SK-N-SH treated with all-trans-retinoic acid at 6 μM for 48 hours (cell line): ENCODE measurements around the gene FEV.

Experiments
- ATAC-seq: fragments of 200-7000 bp; cut with Tn5 transposase; 3 replicates; pipeline ENCODE4 v1.9.1; 2020; ENCODE audit warnings: mild to moderate bottlenecking, moderate library complexity
- ARNTL ChIP-seq: fragments of 450-650 bp; formaldehyde crosslinking; IDR thresholded peaks from 2 replicates; pipeline ENCODE4 v1.5.0; 2020; ENCODE audit warnings: low read depth, mild to moderate bottlenecking, moderate library complexity, borderline replicate concordance
- BACH2 ChIP-seq: fragments of 250-450 bp; sonication (Bioruptor Pico); IDR thresholded peaks from 2 replicates; pipeline ENCODE4 v1.9.0; 2021; ENCODE audit warnings: mild to moderate bottlenecking, borderline replicate concordance
- CSDC2 ChIP-seq: fragments of 250-450 bp; sonication (Bioruptor Pico); IDR thresholded peaks from 2 replicates; pipeline ENCODE4 v1.5.0; 2020; ENCODE audit warnings: mild to moderate bottlenecking, moderate library complexity
- CSRNP3 ChIP-seq: fragments of 250-450 bp; sonication (Bioruptor Pico); IDR thresholded peaks from 2 replicates; pipeline ENCODE4 v1.5.1; 2021; ENCODE audit warnings: mild to moderate bottlenecking, moderate library complexity
- ESRRG ChIP-seq: fragments of 250-450 bp; sonication (Bioruptor Pico); IDR thresholded peaks from 2 replicates; pipeline ENCODE4 v1.6.1; 2021; ENCODE audit warnings: mild to moderate bottlenecking
- ISL1 ChIP-seq: fragments of 250-450 bp; sonication (Bioruptor Pico); IDR thresholded peaks from 2 replicates; pipeline ENCODE4 v2.1.2; 2022; ENCODE audit warnings: mild to moderate bottlenecking, moderate library complexity
- OSR1 ChIP-seq: fragments of 250-450 bp; sonication (Bioruptor Pico); IDR thresholded peaks from 2 replicates; pipeline ENCODE4 v1.8.0; 2022; ENCODE audit warnings: moderate library complexity, mild to moderate bottlenecking, inconsistent platforms
- POU6F1 ChIP-seq: fragments of 250-450 bp; sonication (Bioruptor Pico); IDR thresholded peaks from 2 replicates; pipeline ENCODE4 v1.8.0; 2021; ENCODE audit warnings: low read depth, mild to moderate bottlenecking, moderate library complexity, borderline replicate concordance
- PPARA ChIP-seq: fragments of 250-450 bp; sonication (Bioruptor Pico); IDR thresholded peaks from 2 replicates; pipeline ENCODE4 v1.5.0; 2020; ENCODE audit warnings: mild to moderate bottlenecking, borderline replicate concordance
- RARB ChIP-seq: fragments of 250-450 bp; sonication (Bioruptor Pico); IDR thresholded peaks from 2 replicates; pipeline ENCODE4 v1.8.0; 2021; ENCODE audit warnings: mild to moderate bottlenecking, moderate library complexity
- SNAI2 ChIP-seq: fragments of 250-450 bp; sonication (Bioruptor Pico); IDR thresholded peaks from 2 replicates; pipeline ENCODE4 v1.5.0; 2020; ENCODE audit warnings: mild to moderate bottlenecking, moderate library complexity
- TCF4 ChIP-seq: fragments of 250-450 bp; sonication (Bioruptor Pico); IDR thresholded peaks from 2 replicates; pipeline ENCODE4 v1.8.0; 2021; ENCODE audit warnings: mild to moderate bottlenecking, moderate library complexity, borderline replicate concordance
- TOX ChIP-seq: fragments of 250-450 bp; sonication (Bioruptor Pico); IDR thresholded peaks from 2 replicates; pipeline ENCODE4 v1.8.0; 2021; ENCODE audit warnings: mild to moderate bottlenecking, moderate library complexity, borderline replicate concordance
- ZC3H10 ChIP-seq: fragments of 250-450 bp; sonication (Bioruptor Pico); IDR thresholded peaks from 2 replicates; pipeline ENCODE4 v1.5.1; 2021; ENCODE audit warnings: mild to moderate bottlenecking, moderate library complexity
- ZFP3 ChIP-seq: fragments of 250-450 bp; sonication (Bioruptor Pico); IDR thresholded peaks from 2 replicates; pipeline ENCODE4 v1.5.0; 2020; ENCODE audit warnings: mild to moderate bottlenecking, moderate library complexity
- ZFP30 ChIP-seq: fragments of 450-650 bp; formaldehyde crosslinking; IDR thresholded peaks from 2 replicates; pipeline ENCODE4 v1.5.0; 2022; ENCODE audit warnings: mild to moderate bottlenecking, moderate library complexity
- ZNF565 ChIP-seq: fragments of 450-650 bp; formaldehyde crosslinking; conservative IDR thresholded peaks from 2 replicates; pipeline ENCODE4 v1.5.0; 2020; ENCODE audit warnings: low read depth, mild to moderate bottlenecking, moderate library complexity
- ZNF70 ChIP-seq: fragments of 450-650 bp; formaldehyde crosslinking; IDR thresholded peaks from 2 replicates; pipeline ENCODE4 v1.5.0; 2020; ENCODE audit warnings: mild to moderate bottlenecking, moderate library complexity
- ZNF8 ChIP-seq: fragments of 450-650 bp; formaldehyde crosslinking; IDR thresholded peaks from 2 replicates; pipeline ENCODE4 v1.5.0; 2020; ENCODE audit warnings: mild to moderate bottlenecking, moderate library complexity
- TF ChIP-seq, protein P1 (sequence below): fragments of 250-450 bp; sonication (Bioruptor Pico); IDR thresholded peaks from 2 replicates; pipeline ENCODE4 v1.5.0; 2020; ENCODE audit warnings: mild to moderate bottlenecking, moderate library complexity
- TF ChIP-seq, protein P2 (sequence below): fragments of 250-450 bp; sonication (Bioruptor Pico); IDR thresholded peaks from 2 replicates; pipeline ENCODE4 v1.8.0; 2020; ENCODE audit warnings: mild to moderate bottlenecking, moderate library complexity, borderline replicate concordance
- TF ChIP-seq, protein P3 (sequence below): fragments of 250-450 bp; sonication (Bioruptor Pico); IDR thresholded peaks from 2 replicates; pipeline ENCODE4 v1.5.1; 2020; ENCODE audit warnings: low read depth, mild to moderate bottlenecking, moderate library complexity

FEV gene

GRCh38 chr2:219025637-219026585, 40.9 kb upstream of the FEV start:
- no peak for ATAC-seq
- TF ChIP-seq ZNF565 (CRISPR knock-in tag) (no peak), PPARA (CRISPR knock-in tag) (no peak), OSR1 (CRISPR knock-in tag) (no peak), ZFP3 (CRISPR knock-in tag) (no peak)

- no peak for ATAC-seq
- TF ChIP-seq ZNF70 (CRISPR knock-in tag) = no peak
- TF ChIP-seq POU6F1 (CRISPR knock-in tag) = no peak
- TF ChIP-seq TOX (CRISPR knock-in tag) = no peak
- no peak for TF ChIP-seq SNAI2 (CRISPR knock-in tag)
- no peak for TF ChIP-seq ISL1
- TF ChIP-seq CSRNP3 = no peak
- TF ChIP-seq, protein P1, sequence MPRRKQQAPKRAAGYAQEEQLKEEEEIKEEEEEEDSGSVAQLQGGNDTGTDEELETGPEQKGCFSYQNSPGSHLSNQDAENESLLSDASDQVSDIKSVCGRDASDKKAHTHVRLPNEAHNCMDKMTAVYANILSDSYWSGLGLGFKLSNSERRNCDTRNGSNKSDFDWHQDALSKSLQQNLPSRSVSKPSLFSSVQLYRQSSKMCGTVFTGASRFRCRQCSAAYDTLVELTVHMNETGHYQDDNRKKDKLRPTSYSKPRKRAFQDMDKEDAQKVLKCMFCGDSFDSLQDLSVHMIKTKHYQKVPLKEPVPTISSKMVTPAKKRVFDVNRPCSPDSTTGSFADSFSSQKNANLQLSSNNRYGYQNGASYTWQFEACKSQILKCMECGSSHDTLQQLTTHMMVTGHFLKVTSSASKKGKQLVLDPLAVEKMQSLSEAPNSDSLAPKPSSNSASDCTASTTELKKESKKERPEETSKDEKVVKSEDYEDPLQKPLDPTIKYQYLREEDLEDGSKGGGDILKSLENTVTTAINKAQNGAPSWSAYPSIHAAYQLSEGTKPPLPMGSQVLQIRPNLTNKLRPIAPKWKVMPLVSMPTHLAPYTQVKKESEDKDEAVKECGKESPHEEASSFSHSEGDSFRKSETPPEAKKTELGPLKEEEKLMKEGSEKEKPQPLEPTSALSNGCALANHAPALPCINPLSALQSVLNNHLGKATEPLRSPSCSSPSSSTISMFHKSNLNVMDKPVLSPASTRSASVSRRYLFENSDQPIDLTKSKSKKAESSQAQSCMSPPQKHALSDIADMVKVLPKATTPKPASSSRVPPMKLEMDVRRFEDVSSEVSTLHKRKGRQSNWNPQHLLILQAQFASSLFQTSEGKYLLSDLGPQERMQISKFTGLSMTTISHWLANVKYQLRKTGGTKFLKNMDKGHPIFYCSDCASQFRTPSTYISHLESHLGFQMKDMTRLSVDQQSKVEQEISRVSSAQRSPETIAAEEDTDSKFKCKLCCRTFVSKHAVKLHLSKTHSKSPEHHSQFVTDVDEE (CRISPR knock-in tag) = no peak
- no peak for TF ChIP-seq ZC3H10 (CRISPR knock-in tag)
- TF ChIP-seq BACH2 (CRISPR knock-in tag) = no peak
- TF ChIP-seq, protein P2, sequence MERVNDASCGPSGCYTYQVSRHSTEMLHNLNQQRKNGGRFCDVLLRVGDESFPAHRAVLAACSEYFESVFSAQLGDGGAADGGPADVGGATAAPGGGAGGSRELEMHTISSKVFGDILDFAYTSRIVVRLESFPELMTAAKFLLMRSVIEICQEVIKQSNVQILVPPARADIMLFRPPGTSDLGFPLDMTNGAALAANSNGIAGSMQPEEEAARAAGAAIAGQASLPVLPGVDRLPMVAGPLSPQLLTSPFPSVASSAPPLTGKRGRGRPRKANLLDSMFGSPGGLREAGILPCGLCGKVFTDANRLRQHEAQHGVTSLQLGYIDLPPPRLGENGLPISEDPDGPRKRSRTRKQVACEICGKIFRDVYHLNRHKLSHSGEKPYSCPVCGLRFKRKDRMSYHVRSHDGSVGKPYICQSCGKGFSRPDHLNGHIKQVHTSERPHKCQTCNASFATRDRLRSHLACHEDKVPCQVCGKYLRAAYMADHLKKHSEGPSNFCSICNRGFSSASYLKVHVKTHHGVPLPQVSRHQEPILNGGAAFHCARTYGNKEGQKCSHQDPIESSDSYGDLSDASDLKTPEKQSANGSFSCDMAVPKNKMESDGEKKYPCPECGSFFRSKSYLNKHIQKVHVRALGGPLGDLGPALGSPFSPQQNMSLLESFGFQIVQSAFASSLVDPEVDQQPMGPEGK (CRISPR knock-in tag) = no peak
- TF ChIP-seq RARB (CRISPR knock-in tag) = no peak
- TF ChIP-seq CSDC2 (CRISPR knock-in tag) = no peak
- TF ChIP-seq ARNTL = no peak
- TF ChIP-seq, protein P3, sequence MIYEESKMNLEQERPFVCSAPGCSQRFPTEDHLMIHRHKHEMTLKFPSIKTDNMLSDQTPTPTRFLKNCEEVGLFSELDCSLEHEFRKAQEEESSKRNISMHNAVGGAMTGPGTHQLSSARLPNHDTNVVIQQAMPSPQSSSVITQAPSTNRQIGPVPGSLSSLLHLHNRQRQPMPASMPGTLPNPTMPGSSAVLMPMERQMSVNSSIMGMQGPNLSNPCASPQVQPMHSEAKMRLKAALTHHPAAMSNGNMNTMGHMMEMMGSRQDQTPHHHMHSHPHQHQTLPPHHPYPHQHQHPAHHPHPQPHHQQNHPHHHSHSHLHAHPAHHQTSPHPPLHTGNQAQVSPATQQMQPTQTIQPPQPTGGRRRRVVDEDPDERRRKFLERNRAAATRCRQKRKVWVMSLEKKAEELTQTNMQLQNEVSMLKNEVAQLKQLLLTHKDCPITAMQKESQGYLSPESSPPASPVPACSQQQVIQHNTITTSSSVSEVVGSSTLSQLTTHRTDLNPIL (CRISPR knock-in tag) = no peak
- no peak for TF ChIP-seq OSR1 (CRISPR knock-in tag)
- TF ChIP-seq ZFP30 (CRISPR knock-in tag) = no peak
Measured at GRCh38 chr2:219024059-219024458, 39.1 kb upstream of the FEV start.

DNA sequence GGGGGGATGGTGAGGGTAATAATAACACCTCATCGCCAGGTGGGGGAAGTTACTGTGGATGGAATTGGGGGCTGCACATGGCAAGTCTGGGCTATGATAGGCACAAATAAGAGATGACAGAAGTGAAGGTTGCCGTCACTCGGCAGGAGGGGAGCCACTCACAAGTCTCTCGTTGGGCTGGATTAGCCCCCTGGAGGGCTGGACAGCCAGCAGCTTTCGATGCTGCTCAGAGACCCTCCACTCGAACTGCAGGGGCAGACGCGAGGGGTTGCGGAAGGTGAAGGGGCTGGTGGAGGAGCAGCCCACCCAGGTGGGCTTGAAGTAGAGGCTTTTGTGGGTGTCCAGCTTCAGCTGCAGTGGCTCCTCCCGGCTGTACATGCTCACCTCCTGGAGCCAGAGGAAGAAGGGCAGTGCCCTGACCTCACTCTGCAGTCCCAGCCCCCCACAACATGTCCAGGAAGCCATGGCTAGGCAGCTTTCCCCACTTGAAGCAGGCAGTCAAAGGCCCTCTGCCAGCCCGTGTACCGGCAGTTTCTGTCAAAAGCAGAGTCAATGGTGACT, 38.1 kb upstream of the FEV start:
- no peak for ATAC-seq
- TF ChIP-seq BACH2 (CRISPR knock-in tag) (no peak), ZFP30 (CRISPR knock-in tag) (no peak), TCF4 (CRISPR knock-in tag) (no peak), ESRRG (CRISPR knock-in tag) (no peak), ZNF70 (CRISPR knock-in tag) (no peak), ZNF8 (CRISPR knock-in tag) (no peak)
- TF ChIP-seq, protein P1 (CRISPR knock-in tag) = no peak
- TF ChIP-seq, protein P3 (CRISPR knock-in tag) = no peak
